A549 (cell line): ENCODE data around the gene SLC8A1. TPM values are rescaled to one million over a fixed set of nuclear protein-coding genes. Genes with fewer than 3 reads are reported as not detected.

Source experiments
- ATAC-seq, 2 experiments: fragments of 200-7000 bp in 1 of 2; fragments of >200 bp in 1 of 2; cut with Nextera tagmentation in 1 of 2; cut with Tn5 transposase in 1 of 2; 3 replicates each; pipeline versions ENCODE4 v1.8.0 to v1.9.1; 2018 to 2020; ENCODE audit warnings: mild to moderate bottlenecking in 1 of 2, moderate library complexity in 1 of 2
- CTCF ChIA-PET: fragments of 300-600 bp; sonication (Branson Sonifier 250); formaldehyde crosslinking; extraction: SDS; loops from one replicate; lab custom pipeline; 2021; ENCODE audit warnings: antibody characterized with exemption, inconsistent platforms; lab: Yijun Ruan, JAX
- POLR2A ChIA-PET: fragments of 350-600 bp; formaldehyde crosslinking; extraction: SDS; loops from one replicate; lab custom pipeline; 2021; ENCODE audit warnings: antibody characterized with exemption, inconsistent platforms; lab: Yijun Ruan, JAX
- DNase-seq, 2 experiments: peaks; one replicate each; pipeline versions ENCODE4 v3.0.0 to v3.0.0-alpha.2; 2011 to 2016; ENCODE audit warnings: low read depth in 1 of 2, low spot score in 1 of 2
- FAIRE-seq: peaks from 2 replicates; lab custom pipeline; 2011; peaks lifted over from hg19 to GRCh38; lab: Jason Lieb, UNC
- H3K27ac ChIP-seq, 2 experiments: fragments of >200 bp; sonication (Bioruptor Twin); formaldehyde crosslinking; 3 replicates each; pipeline ENCODE4 v1.5.1; 2016 to 2017
- H3K4me1 ChIP-seq: fragments of >200 bp; sonication (Bioruptor Twin); formaldehyde crosslinking; 3 replicates; pipeline ENCODE4 v1.6.1; 2016
- H3K4me2 ChIP-seq: fragments of >200 bp; sonication (Bioruptor Twin); formaldehyde crosslinking; 3 replicates; pipeline ENCODE4 v1.6.1; 2016
- H3K4me3 ChIP-seq: fragments of >200 bp; sonication (Bioruptor Twin); formaldehyde crosslinking; 3 replicates; pipeline ENCODE4 v1.5.1; 2016
- H3K9me3 ChIP-seq: fragments of >200 bp; sonication (Bioruptor Twin); formaldehyde crosslinking; 3 replicates; pipeline ENCODE4 v1.6.1; 2016
- BHLHE40 ChIP-seq: IDR thresholded peaks from 2 replicates; pipeline ENCODE4 v1.6.1; 2012; ENCODE audit warnings: low read depth, low read length, inconsistent platforms
- CBX2 ChIP-seq: fragments of 200-600 bp; sonication (generic); IDR thresholded peaks from 2 replicates; pipeline ENCODE4 v1.6.1; 2016; ENCODE audit warnings: low read depth, mild to moderate bottlenecking, borderline replicate concordance
- CEBPB ChIP-seq, 2 experiments: fragments of >200 bp in 1 of 2; sonication (Bioruptor Twin) in 1 of 2; formaldehyde crosslinking in 1 of 2; IDR thresholded peaks; 2 replicates each; pipeline ENCODE4 v1.6.1; 2012 to 2016
- CHD2 ChIP-seq: fragments of 150-350 bp; IDR thresholded peaks from 2 replicates; pipeline ENCODE4 v1.6.1; 2014; ENCODE audit warnings: low read length; ENCODE audit not compliant: partially characterized antibody
- ESRRA ChIP-seq: fragments of 150-350 bp; IDR thresholded peaks from 2 replicates; pipeline ENCODE4 v1.6.1; 2014; ENCODE audit warnings: mild to moderate bottlenecking, low read length, borderline replicate concordance
- GATA3 ChIP-seq: IDR thresholded peaks from 2 replicates; pipeline ENCODE4 v1.6.1; 2012; ENCODE audit warnings: borderline replicate concordance
- HDAC2 ChIP-seq: fragments of 200-600 bp; sonication (generic); IDR thresholded peaks from 2 replicates; pipeline ENCODE4 v1.6.1; 2016
- HOXB13 ChIP-seq: fragments of 250-450 bp; sonication (Bioruptor Pico); IDR thresholded peaks from 2 replicates; pipeline ENCODE4 v1.5.0; 2020; ENCODE audit warnings: low read depth, mild to moderate bottlenecking, moderate library complexity
- POLR2A ChIP-seq: IDR thresholded peaks from 2 replicates; pipeline ENCODE4 v1.6.1; 2012; ENCODE audit warnings: mild to moderate bottlenecking, low read length
- RAD21 ChIP-seq, 2 experiments: fragments of >200 bp in 1 of 2; sonication (Bioruptor Twin) in 1 of 2; formaldehyde crosslinking in 1 of 2; IDR thresholded peaks in 1 of 2; conservative IDR thresholded peaks in 1 of 2; 2 replicates in 1 of 2; 3 replicates in 1 of 2; pipeline ENCODE4 v1.6.1; 2012 to 2018; ENCODE audit warnings: inconsistent platforms in 1 of 2
- RCOR1 ChIP-seq: fragments of 150-350 bp; IDR thresholded peaks from 2 replicates; pipeline ENCODE4 v1.6.1; 2014; ENCODE audit warnings: antibody characterized with exemption, low read length, low read depth
- RFX5 ChIP-seq: fragments of 450-650 bp; IDR thresholded peaks from 2 replicates; pipeline ENCODE4 v1.7.1; 2014; ENCODE audit warnings: antibody characterized with exemption, mild to moderate bottlenecking, moderate library complexity
- RNF2 ChIP-seq: fragments of 200-600 bp; sonication (generic); IDR thresholded peaks from 2 replicates; pipeline ENCODE4 v1.6.1; 2016; ENCODE audit warnings: low read depth, mild to moderate bottlenecking, antibody characterized with exemption, moderate library complexity, borderline replicate concordance
- SREBF2 ChIP-seq: fragments of 450-650 bp; IDR thresholded peaks from 2 replicates; pipeline ENCODE4 v1.6.1; 2014; ENCODE audit warnings: mild to moderate bottlenecking, moderate library complexity
- TP53 ChIP-seq: fragments of 250-450 bp; sonication (Bioruptor Pico); IDR thresholded peaks from 2 replicates; pipeline ENCODE4 v1.5.0; 2021; ENCODE audit warnings: mild to moderate bottlenecking, moderate library complexity
- ZC3H11A ChIP-seq: fragments of 450-650 bp; IDR thresholded peaks from 2 replicates; pipeline ENCODE4 v1.6.1; 2014; ENCODE audit warnings: antibody characterized with exemption, mild to moderate bottlenecking
- ZSCAN20 ChIP-seq: fragments of 250-450 bp; sonication (Bioruptor Pico); IDR thresholded peaks from 2 replicates; pipeline ENCODE4 v1.8.0; 2022; ENCODE audit warnings: mild to moderate bottlenecking, moderate library complexity
- WGBS: methylation state at CpG from one replicate; pipeline ENCODE4 v1.1.6; 2017; ENCODE audit errors: missing lambda C conversion rate; 5-methylcytosine and 5-hydroxymethylcytosine counted together
- polyA plus RNA-seq, 4 experiments: library from polyadenylated mRNA; depleted of rRNA in 3 of 4; stranded (reverse); fragments of >200 nt; fragmentation: RNase III in 1 of 4; extraction: RNeasy Plus Mini Kit Qiagen cat#74134 plus additional on column Dnase treatment in 1 of 4; gene quantifications; 2 replicates in 3 of 4; 3 replicates in 1 of 4; pipeline ENCODE4 v1.2.3, GENCODE V29; 2011 to 2017
- TF ChIP-seq, protein P1 (sequence below): fragments of 200-600 bp; sonication (generic); IDR thresholded peaks from 2 replicates; pipeline ENCODE4 v1.6.1; 2016; ENCODE audit warnings: antibody characterized with exemption, mild to moderate bottlenecking, moderate library complexity
- TF ChIP-seq, protein P2 (sequence below): fragments of 450-650 bp; IDR thresholded peaks from 2 replicates; pipeline ENCODE4 v1.6.1; 2014; ENCODE audit warnings: antibody characterized with exemption
- TF ChIP-seq, protein P3 (sequence below): fragments of 250-450 bp; sonication (Bioruptor Pico); IDR thresholded peaks from 2 replicates; pipeline ENCODE4 v1.5.0; 2020; ENCODE audit warnings: low read depth, mild to moderate bottlenecking, moderate library complexity

SLC8A1 gene
- polyA plus RNA-seq, 2 of the 4 experiments (the other 2 are of a cell fraction), result 0.28 to 0.92 TPM

DNA sequence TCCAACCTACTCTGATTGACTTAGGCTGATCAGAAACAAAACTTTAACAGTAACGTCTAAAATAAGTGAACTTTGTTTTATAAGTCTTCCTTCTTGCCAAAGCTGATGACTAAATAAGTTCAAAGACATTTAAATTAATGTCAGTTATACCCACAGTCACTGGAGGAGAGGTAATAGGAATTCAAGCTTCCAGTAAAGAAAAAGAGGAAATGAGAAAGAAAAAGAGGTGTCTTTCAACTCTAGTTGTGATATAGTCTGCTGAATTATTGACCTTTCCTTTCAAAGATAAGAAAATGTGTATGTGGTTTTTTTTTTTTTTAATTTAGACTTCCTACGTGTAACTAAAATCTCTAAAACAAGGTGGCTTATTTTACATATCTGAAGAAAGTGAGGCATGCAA is 191.5 kb downstream of the SLC8A1 start (continued):
- TF ChIP-seq, protein P1, sequence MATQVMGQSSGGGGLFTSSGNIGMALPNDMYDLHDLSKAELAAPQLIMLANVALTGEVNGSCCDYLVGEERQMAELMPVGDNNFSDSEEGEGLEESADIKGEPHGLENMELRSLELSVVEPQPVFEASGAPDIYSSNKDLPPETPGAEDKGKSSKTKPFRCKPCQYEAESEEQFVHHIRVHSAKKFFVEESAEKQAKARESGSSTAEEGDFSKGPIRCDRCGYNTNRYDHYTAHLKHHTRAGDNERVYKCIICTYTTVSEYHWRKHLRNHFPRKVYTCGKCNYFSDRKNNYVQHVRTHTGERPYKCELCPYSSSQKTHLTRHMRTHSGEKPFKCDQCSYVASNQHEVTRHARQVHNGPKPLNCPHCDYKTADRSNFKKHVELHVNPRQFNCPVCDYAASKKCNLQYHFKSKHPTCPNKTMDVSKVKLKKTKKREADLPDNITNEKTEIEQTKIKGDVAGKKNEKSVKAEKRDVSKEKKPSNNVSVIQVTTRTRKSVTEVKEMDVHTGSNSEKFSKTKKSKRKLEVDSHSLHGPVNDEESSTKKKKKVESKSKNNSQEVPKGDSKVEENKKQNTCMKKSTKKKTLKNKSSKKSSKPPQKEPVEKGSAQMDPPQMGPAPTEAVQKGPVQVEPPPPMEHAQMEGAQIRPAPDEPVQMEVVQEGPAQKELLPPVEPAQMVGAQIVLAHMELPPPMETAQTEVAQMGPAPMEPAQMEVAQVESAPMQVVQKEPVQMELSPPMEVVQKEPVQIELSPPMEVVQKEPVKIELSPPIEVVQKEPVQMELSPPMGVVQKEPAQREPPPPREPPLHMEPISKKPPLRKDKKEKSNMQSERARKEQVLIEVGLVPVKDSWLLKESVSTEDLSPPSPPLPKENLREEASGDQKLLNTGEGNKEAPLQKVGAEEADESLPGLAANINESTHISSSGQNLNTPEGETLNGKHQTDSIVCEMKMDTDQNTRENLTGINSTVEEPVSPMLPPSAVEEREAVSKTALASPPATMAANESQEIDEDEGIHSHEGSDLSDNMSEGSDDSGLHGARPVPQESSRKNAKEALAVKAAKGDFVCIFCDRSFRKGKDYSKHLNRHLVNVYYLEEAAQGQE, result no peak
- TF ChIP-seq ZSCAN20 (CRISPR knock-in tag) (no peak), RAD21 (conservative IDR thresholded peaks at IDR 0.05 in 1 of 2, IDR thresholded peaks at IDR 0.05 in 1 of 2) (no peak)
- TF ChIP-seq, protein P2, sequence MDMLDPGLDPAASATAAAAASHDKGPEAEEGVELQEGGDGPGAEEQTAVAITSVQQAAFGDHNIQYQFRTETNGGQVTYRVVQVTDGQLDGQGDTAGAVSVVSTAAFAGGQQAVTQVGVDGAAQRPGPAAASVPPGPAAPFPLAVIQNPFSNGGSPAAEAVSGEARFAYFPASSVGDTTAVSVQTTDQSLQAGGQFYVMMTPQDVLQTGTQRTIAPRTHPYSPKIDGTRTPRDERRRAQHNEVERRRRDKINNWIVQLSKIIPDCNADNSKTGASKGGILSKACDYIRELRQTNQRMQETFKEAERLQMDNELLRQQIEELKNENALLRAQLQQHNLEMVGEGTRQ, result no peak

DNA sequence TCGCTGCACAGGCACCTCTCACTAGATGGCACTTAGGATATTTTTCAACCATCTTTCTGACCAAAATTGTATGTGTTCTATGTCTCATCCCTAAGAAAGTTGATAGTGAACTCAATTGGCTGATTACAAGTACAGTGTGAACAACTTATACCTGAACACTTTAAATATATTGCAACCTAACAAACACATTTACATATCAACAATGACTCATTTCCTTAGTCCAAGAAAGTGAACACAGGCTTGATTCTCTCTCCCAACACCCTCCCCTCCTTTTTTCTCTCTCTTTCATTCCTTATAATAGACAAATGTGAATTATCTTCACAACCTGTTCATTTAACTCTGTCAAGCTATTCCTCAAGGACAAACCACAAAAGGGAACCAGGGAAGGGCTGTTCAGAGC is 192.0 kb downstream of the SLC8A1 start:
- Histone ChIP-seq H3K4me2 (no peak overlapping the region), H3K27ac (no peak overlapping the region), H3K4me3 (no peak overlapping the region), H3K4me1 (no peaks in the 10 kb centered on the region), H3K9me3 (no peaks in the 10 kb centered on the region)
- 6% methylated on average over 1 of the region's 1 CpG for WGBS
- no peak for TF ChIP-seq ESRRA
- TF ChIP-seq RCOR1, result no peak
- no peak for TF ChIP-seq RNF2
- TF ChIP-seq CHD2, result no peak
- TF ChIP-seq HOXB13 (CRISPR knock-in tag), result no peak
- TF ChIP-seq BHLHE40, result no peak
- TF ChIP-seq RFX5, result no peak
- no peak for TF ChIP-seq SREBF2
- TF ChIP-seq, protein P3, sequence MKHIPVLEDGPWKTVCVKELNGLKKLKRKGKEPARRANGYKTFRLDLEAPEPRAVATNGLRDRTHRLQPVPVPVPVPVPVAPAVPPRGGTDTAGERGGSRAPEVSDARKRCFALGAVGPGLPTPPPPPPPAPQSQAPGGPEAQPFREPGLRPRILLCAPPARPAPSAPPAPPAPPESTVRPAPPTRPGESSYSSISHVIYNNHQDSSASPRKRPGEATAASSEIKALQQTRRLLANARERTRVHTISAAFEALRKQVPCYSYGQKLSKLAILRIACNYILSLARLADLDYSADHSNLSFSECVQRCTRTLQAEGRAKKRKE (CRISPR knock-in tag), result no peak
- TF ChIP-seq CEBPB (IDR thresholded peaks at IDR 0.05), result no peak
- TF ChIP-seq CBX2, result no peak
- TF ChIP-seq POLR2A, result no peak
- TF ChIP-seq GATA3, result no peak
- TF ChIP-seq HDAC2, result no peak
- no peak for TF ChIP-seq ZC3H11A
- no peak for TF ChIP-seq TP53
- ATAC-seq, result no peak
- ChIA-PET POLR2A (interaction anchor here (0.6 kb wide), 1 partner anchor 16 kb away, joined by 4 read pairs; no protein-coding TSS in a partner anchor), CTCF (interaction anchor here (0.9 to 2.3 kb wide), 4 partner anchors 15 to 346 kb away, joined by 3 to 9 read pairs (median 3); no protein-coding TSS in a partner anchor)
- no peak for FAIRE-seq
- no peak for DNase-seq

DNA sequence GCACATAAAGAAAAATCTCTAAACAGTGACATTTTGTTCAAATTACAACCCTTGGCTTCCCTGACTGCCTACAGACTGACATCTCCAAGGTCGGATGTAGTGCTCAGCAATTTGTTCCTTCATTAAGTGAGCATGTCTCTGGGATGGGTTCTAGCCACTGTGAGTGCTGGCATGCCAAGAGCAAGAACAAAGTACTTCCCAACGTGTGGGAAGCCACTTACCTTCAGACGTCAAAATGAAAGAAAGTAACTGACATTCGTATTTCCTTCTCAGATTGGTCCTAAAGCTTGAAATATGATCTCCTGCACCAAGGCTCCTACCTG is 193.8 kb downstream of the SLC8A1 start:
- no peak for TF ChIP-seq BHLHE40
- H3K4me3 ChIP-seq, result no peak overlapping the region

More for the DNA sequence above, 193.8 kb downstream of the SLC8A1 start:
- ChIA-PET CTCF (interaction anchor here (1.4 kb wide), 1 partner anchor 9 kb away, joined by 4 read pairs; no protein-coding TSS in a partner anchor), POLR2A (no interaction called here)
- DNase-seq, result no peak
- no peak overlapping the region for H3K27ac ChIP-seq
- H3K4me1 ChIP-seq, result no peaks in the 10 kb centered on the region
- no peak for FAIRE-seq
- H3K4me2 ChIP-seq, result no peak overlapping the region
- WGBS, result 14% methylated on average over 4 of the region's 4 CpGs
- ATAC-seq, result no peak
- H3K9me3 ChIP-seq, result no peaks in the 10 kb centered on the region
